ENCODE measurements around the gene RAB5B.

- TF ChIP-seq EZH2 (IDR thresholded peaks at IDR 0.05; ENCODE audit: borderline replicate concordance, low read length) (no peak), CTCF (IDR thresholded peaks at IDR 0.05; ENCODE audit: low read length) (no peak)
Measured at GRCh38 chr12:55972042-55972441, 1.8 kb upstream of the RAB5B start.

Data from OCI-LY1 (cell line).